Uterus (tissue), 4 donors: ENCODE results near the gene HOXA3. TPM values are rescaled to one million over a fixed set of nuclear protein-coding genes. Genes with fewer than 3 reads are reported as not detected.

Experiments used
- DNase-seq, 2 donors: peaks; one replicate each; pipeline ENCODE4 v3.0.0-alpha.2; 2019 to 2020
- H3K27ac ChIP-seq, 2 donors: fragments of 200-600 bp; sonication (generic); 1 replicate in 1 of 2; 2 replicates in 1 of 2; pipeline ENCODE4 v1.5.1; 2016 to 2018
- H3K27me3 ChIP-seq, 2 donors: fragments of 200-600 bp; sonication (generic); one replicate each; pipeline ENCODE4 v1.5.1; 2018 to 2019; ENCODE audit warnings: control low read depth in 1 of 2
- H3K36me3 ChIP-seq, 2 donors: fragments of 200-600 bp; sonication (generic); one replicate each; pipeline ENCODE4 v1.5.1; 2019; ENCODE audit warnings: control low read depth in 1 of 2
- H3K4me1 ChIP-seq, 2 donors: fragments of 200-600 bp; sonication (generic); one replicate each; pipeline ENCODE4 v1.5.1; 2018 to 2019; ENCODE audit warnings: control low read depth in 1 of 2
- H3K4me3 ChIP-seq, 2 donors: fragments of 200-600 bp; sonication (generic); 1 replicate in 1 of 2; 2 replicates in 1 of 2; pipeline ENCODE4 v1.5.1; 2018 to 2019; ENCODE audit warnings: mild to moderate bottlenecking in 1 of 2
- H3K9me3 ChIP-seq, 2 donors: fragments of 200-600 bp; sonication (generic); one replicate each; pipeline ENCODE4 v1.5.1; 2019; ENCODE audit warnings: control low read depth in 1 of 2
- POLR2A ChIP-seq, 2 donors: fragments of 450-650 bp; IDR thresholded peaks; one replicate each; pipeline ENCODE4 v1.6.1; 2016; ENCODE audit warnings: antibody characterized with exemption in 2 of 2, mild to moderate bottlenecking in 1 of 2, moderate library complexity in 1 of 2
- intact Hi-C: fragments of 100-400 bp; cut with DNase I; formaldehyde crosslinking; loops from one replicate; pipeline ENCODE4 v1.15.1; 2023; ENCODE audit warnings: low total_unique reads
- total RNA-seq, 4 donors: library from RNA; depleted of rRNA in 3 of 4; stranded (reverse); fragments of >200 nt in 3 of 4; gene quantifications; one replicate each; pipeline versions ENCODE4 v1.1.0 to v1.2.4, GENCODE V29; 2014 to 2023
- TF ChIP-seq, protein P1 (sequence below), 4 experiments: fragments of 200-600 bp in 2 of 4; fragments of 450-650 bp in 2 of 4; sonication (generic) in 2 of 4; IDR thresholded peaks; one replicate each; pipeline ENCODE4 v1.5.1; 2016 to 2019; ENCODE audit warnings: antibody characterized with exemption in 4 of 4, mild to moderate bottlenecking in 2 of 4, moderate library complexity in 1 of 4
- donor health status: DM: yes; HTN: yes; CAD: no.

The HOXA3 gene
- total RNA-seq, 4 donors from 2014 or later, result 1.0 to 34.5 (median 19.0) TPM

DNA sequence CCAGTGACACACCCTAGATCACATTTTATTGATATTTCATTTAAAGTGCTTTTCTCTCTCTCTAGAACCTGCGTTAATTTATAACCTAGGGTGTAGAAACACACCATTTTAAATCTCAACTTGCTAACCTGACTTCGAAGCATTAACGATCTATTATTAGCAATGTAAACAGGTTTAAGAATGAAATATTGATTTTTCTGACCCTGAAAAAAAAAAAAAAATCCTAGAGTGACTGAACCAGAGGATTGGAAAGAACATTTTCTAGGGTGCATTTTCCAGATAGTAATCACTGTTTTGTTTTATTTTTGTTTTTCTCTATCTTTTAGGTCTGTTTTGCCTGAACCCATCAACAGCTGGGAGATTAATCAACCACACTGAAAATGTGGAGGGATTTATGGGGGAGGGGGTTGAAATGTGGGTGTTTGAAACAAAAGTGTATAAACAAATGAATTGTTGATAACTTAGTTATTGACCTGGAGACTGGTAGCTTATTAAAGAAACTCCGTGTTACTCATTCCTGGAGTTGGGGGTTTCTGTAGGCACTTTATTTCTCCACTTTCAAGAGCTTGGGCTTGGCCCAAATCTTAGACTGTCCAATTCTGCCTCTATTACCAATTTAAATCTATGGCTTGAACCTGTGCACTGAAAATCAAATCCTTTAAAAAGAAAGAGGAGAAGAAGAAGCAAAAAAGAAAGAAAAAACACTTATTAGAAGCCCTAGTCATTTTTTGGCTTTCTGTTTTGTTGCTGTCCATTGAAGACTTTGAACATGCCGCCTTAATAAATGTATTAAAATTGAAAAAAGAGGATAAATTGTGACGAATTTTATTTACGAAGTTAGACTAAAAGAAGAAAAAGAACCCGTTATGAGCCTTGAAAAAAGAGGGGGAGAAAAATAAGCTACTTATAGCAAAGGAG lies 52.7 kb downstream of the HOXA3 start:
- TF ChIP-seq, protein P1, sequence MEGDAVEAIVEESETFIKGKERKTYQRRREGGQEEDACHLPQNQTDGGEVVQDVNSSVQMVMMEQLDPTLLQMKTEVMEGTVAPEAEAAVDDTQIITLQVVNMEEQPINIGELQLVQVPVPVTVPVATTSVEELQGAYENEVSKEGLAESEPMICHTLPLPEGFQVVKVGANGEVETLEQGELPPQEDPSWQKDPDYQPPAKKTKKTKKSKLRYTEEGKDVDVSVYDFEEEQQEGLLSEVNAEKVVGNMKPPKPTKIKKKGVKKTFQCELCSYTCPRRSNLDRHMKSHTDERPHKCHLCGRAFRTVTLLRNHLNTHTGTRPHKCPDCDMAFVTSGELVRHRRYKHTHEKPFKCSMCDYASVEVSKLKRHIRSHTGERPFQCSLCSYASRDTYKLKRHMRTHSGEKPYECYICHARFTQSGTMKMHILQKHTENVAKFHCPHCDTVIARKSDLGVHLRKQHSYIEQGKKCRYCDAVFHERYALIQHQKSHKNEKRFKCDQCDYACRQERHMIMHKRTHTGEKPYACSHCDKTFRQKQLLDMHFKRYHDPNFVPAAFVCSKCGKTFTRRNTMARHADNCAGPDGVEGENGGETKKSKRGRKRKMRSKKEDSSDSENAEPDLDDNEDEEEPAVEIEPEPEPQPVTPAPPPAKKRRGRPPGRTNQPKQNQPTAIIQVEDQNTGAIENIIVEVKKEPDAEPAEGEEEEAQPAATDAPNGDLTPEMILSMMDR (IDR thresholded peaks at IDR 0.05), result no peak
- TF ChIP-seq POLR2A (IDR thresholded peaks at IDR 0.05), result no peak
- Histone ChIP-seq H3K9me3 (no peaks in the 10 kb centered on the region), H3K4me1 (peaks cover 8 to 13% of the 10 kb centered on the region in 2 donors), H3K27me3 (no peaks in the 10 kb centered on the region), H3K27ac (peak overlapping the region; percentile 76 to 83), H3K4me3 (no peak overlapping the region), H3K36me3 (no peaks in the 10 kb centered on the region)
- DNase-seq, result no peak
- intact Hi-C loops, result loop anchor here (10.0 kb wide), 1 partner anchor 45 kb away; the partner anchor contains the start of genes HOXA5 and HOXA6

DNA sequence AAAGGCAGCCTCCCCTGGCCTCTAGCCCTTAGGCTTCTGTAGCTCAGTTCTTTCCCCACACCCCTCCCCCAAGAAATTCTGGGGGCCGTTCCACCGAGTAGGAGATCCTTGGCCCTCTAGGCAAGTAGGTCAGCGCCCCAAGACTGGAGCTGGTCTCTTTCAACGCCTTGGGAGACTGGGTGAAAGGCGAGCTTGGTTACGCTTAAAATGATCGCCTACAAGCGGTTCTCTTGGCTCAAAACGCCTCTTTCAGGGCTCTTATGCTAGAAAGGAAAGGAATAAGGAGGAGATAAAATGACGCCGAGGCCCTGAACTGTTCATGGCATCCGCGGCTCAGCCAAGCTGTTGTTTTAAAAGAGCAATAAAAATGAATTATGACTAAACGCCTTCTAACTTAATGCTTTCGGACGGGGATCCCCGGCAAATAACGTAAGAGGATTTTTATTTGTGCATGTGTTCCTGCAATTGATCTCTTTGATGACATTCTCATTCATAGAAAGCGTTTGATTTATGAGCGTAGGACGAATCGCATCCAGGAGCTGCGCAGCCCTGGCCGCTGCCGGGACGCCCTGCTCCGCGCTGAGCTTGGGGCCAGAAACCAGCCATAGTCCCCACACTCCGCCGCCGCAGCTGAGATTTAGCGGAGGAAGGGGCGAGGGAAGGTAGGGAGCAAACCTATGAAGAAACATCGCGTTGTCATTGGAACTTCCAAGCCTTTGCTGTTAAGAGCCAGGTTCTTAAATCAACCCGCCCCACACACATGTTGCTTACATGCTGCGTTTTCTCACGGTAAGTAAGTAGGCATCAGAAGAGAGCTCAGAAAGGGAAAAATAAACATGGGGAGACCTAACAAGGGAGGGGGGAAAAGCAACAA lies 53.6 kb downstream of the HOXA3 start:
- Histone ChIP-seq H3K27ac (peak overlapping the region; percentile 76 to 83), H3K36me3 (no peaks in the 10 kb centered on the region), H3K27me3 (no peaks in the 10 kb centered on the region), H3K4me3 (peak overlapping the region; percentile 17 to 22), H3K4me1 (peaks cover 8 to 13% of the 10 kb centered on the region in 2 donors), H3K9me3 (no peaks in the 10 kb centered on the region)
- TF ChIP-seq, protein P1 (IDR thresholded peaks at IDR 0.05), result no peak
- TF ChIP-seq POLR2A (IDR thresholded peaks at IDR 0.05), result peak in 1 of 2 donors; percentile 11
- DNase-seq, result peak; percentile 64 to 75
- intact Hi-C loops, result loop anchor here (10.0 kb wide), 1 partner anchor 46 kb away; the partner anchor contains the start of genes HOXA5 and HOXA6

DNA sequence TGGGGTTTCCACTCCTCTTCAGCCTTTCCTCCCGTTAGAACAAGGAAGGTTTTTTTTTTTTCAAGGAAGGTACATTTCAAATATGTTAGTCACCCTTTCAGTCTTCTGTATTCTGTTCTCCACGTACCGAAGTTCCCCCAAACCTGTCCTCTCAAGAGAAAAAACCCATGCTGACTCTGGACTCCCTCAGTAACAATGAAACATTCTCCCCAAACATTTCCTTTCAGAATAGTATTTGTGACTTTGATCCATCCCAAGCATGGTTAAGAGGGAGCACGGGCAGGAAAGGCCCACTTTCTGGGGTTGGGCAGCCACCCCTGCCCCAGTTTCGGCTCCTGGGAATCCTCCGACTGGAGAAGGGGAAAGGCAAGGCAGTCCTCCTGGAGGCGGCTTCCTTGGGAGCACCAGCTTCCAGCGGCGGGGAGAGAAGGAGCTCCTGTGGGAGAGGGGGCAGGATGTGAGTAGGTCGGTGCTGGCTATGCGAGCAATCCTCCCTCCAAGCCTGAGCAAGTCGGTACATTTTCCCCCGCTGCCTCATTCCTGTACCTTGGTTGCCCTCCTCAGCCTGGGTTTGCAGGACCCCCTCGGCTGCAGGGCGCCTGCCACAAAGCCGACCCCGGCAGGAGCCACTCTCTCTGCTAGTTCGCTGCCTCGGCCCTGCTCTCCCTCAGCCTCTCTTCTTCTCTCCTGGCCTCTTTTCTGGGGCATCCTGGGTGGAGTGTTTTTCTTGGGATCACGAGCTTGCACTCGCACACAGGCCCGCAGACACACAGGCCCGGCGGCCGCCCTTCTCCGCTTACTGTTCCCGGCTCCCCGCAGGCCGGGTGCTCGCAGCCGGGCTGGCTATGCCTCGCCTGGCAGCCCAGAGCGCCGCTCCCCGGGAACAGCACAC lies 54.5 kb downstream of the HOXA3 start:
- Histone ChIP-seq H3K4me1 (peaks cover 8 to 13% of the 10 kb centered on the region in 2 donors), H3K4me3 (peak overlapping the region; percentile 17 to 22), H3K27me3 (no peaks in the 10 kb centered on the region), H3K36me3 (no peaks in the 10 kb centered on the region), H3K27ac (peak overlapping the region; percentile 76 to 83), H3K9me3 (no peaks in the 10 kb centered on the region)
- DNase-seq, result no peak
- intact Hi-C loops, result loop anchor here (10.0 kb wide), 1 partner anchor 47 kb away; the partner anchor contains the start of genes HOXA5 and HOXA6
- TF ChIP-seq POLR2A (IDR thresholded peaks at IDR 0.05), result no peak
- TF ChIP-seq, protein P1 (IDR thresholded peaks at IDR 0.05), result no peak

DNA sequence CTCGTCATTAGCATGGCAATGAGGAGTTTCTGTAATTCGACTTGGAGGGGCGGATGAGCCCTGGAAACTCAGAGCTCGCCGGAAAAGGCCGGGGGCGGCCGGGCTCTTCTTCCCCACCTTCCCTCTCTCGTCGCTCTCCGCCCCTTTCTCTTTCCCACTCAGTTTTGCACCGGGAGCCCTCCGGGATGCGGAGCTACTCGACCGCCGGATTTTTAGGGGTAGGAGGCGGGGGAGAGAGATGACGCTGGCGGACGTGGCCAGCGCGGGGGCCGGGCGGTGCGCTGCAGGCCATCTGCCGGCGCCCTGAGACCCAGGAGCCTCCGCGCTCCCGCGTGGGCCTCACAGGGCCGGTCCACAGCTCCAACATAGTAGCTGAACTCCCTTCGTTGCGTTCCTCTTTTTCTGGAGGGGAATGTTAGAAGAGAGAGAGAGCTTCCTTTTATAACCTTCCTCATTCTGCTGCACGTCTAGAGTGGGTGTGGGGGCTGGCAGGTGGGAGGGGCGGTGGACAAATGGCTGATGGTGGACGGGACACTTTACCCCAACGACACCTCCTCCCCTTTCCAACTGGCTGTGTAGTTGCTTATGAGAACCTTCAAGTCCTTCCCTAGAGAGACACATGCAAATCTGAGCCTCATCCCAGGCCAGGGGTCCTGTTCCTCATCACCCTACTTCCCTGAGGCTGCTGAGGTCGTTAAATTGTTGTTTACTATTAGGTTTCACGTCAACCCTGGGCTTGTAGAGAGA lies 55.4 kb downstream of the HOXA3 start:
- H3K4me1 ChIP-seq, result peaks cover 8 to 13% of the 10 kb centered on the region in 2 donors
- no peaks in the 10 kb centered on the region for H3K27me3 ChIP-seq
- DNase-seq, result peak; percentile 52 to 68
- no peaks in the 10 kb centered on the region for H3K9me3 ChIP-seq
- H3K36me3 ChIP-seq, result no peaks in the 10 kb centered on the region
- no peak for TF ChIP-seq POLR2A (IDR thresholded peaks at IDR 0.05)
- TF ChIP-seq, protein P1 (IDR thresholded peaks at IDR 0.05), result peak in 1 of 4 experiments; percentile 12
- peak overlapping the region; percentile 59 to 74 for H3K27ac ChIP-seq
- intact Hi-C loops, result loop anchor here (10.0 kb wide), 1 partner anchor 48 kb away; the partner anchor contains the start of genes HOXA5 and HOXA6
- H3K4me3 ChIP-seq, result peak overlapping the region; percentile 64 to 72
